22Rv1 (cell line): ENCODE measurements around the gene MALRD1.
A peak's percentile ranks its signal among the peaks of the same experiment; 100 is the strongest.

ENCODE experiments used
- H3K27ac ChIP-seq: fragments of 450-650 bp; 2 replicates; pipeline ENCODE4 v1.5.1; 2017
- CTCF ChIP-seq: fragments of 450-650 bp; IDR thresholded peaks from 2 replicates; pipeline ENCODE4 v1.5.1; 2017; ENCODE audit warnings: mild to moderate bottlenecking
- ZFX ChIP-seq: fragments of 450-650 bp; IDR thresholded peaks from 2 replicates; pipeline ENCODE4 v1.6.1; 2017; ENCODE audit warnings: antibody characterized with exemption, borderline replicate concordance

Gene MALRD1

GRCh38 chr10:19683960-19684359 lies 635.4 kb downstream of the MALRD1 start:
- H3K27ac ChIP-seq, result no peak overlapping the region
- TF ChIP-seq ZFX, result no peak
- peak; percentile 22; the same call in 1 of the 2 replicates for TF ChIP-seq CTCF

- TF ChIP-seq CTCF (no peak), ZFX (no peak)
- H3K27ac ChIP-seq, result no peak overlapping the region
Measured at GRCh38 chr10:19688344-19688743, 639.7 kb downstream of the MALRD1 start.

- TF ChIP-seq CTCF (no peak), ZFX (no peak)
- no peak overlapping the region for H3K27ac ChIP-seq
Measured at GRCh38 chr10:19689231-19689630, 640.6 kb downstream of the MALRD1 start.

- H3K27ac ChIP-seq, result no peak overlapping the region
- TF ChIP-seq CTCF, result no peak
- TF ChIP-seq ZFX, result no peak
Measured at GRCh38 chr10:19699299-19699698, 650.7 kb downstream of the MALRD1 start.

- H3K27ac ChIP-seq, result no peak overlapping the region
Measured at GRCh38 chr10:19701427-19702052, 652.9 kb downstream of the MALRD1 start.

GRCh38 chr10:19702215-19702614 lies 653.6 kb downstream of the MALRD1 start:
- no peak overlapping the region for H3K27ac ChIP-seq
- TF ChIP-seq CTCF, result no peak
- TF ChIP-seq ZFX, result no peak

More at GRCh38 chr10:19701427-19702052, 652.9 kb downstream of the MALRD1 start:
- TF ChIP-seq ZFX (no peak), CTCF (no peak)

- TF ChIP-seq CTCF, result no peak
- TF ChIP-seq ZFX, result no peak
- H3K27ac ChIP-seq, result no peak overlapping the region
Measured at GRCh38 chr10:19704544-19704943, 655.9 kb downstream of the MALRD1 start.
